ENCODE measurements around the gene CLCF1. TPM values are rescaled to one million over a fixed set of nuclear protein-coding genes. Genes with fewer than 3 reads are reported as not detected.

CLCF1 gene
- total and polyA plus RNA-seq, 2 donors from 2014 or later = 5.7 to 15.8 TPM

- H3K9ac ChIP-seq (ENCODE audit: low read length in 3 of 3) = no peak overlapping the region
- no peak for TF ChIP-seq CTCF (IDR thresholded peaks at IDR 0.05; ENCODE audit: borderline replicate concordance, extremely low read depth, insufficient read depth)
- no peak overlapping the region for H3K27ac ChIP-seq (ENCODE audit: low read depth in 2 of 2, low read length in 2 of 2)
- peaks cover 0 to 6% (median 0%) of the 10 kb centered on the region in 3 donors for H3K4me1 ChIP-seq (ENCODE audit: control insufficient read depth in 2 of 3, insufficient read depth in 2 of 3, low read depth in 1 of 3, low read length in 3 of 3)
- DNase-seq = no peak
- intact Hi-C loops (cut with DNase I) = loop anchor here (5.0 kb wide), 1 partner anchor 48 kb away; the partner anchor contains the start of gene GRK2
- H3K9me3 ChIP-seq (ENCODE audit: control insufficient read depth in 2 of 3, insufficient read depth in 1 of 3, low read length in 3 of 3) = no peaks in the 10 kb centered on the region
- no peak for FAIRE-seq
- H3K27me3 ChIP-seq (ENCODE audit: control insufficient read depth, insufficient read depth, low read length) = no peaks in the 10 kb centered on the region
- no peaks in the 10 kb centered on the region for H3K36me3 ChIP-seq (ENCODE audit: control insufficient read depth in 2 of 3, insufficient read depth in 3 of 3, low read length in 3 of 3)
- no peak overlapping the region for H3K4me3 ChIP-seq (ENCODE audit: low read length in 3 of 3)
These were observed 58.0 kb downstream of the CLCF1 start for GRCh38 chr11:67315325-67315909.

GRCh38 chr11:67314218-67314617 lies 59.2 kb downstream of the CLCF1 start:
- no peak for TF ChIP-seq CTCF (IDR thresholded peaks at IDR 0.05; ENCODE audit: borderline replicate concordance, extremely low read depth, insufficient read depth)
- intact Hi-C loops (cut with DNase I) = no loop called here
- Histone ChIP-seq H3K4me1 (ENCODE audit: control insufficient read depth in 2 of 3, insufficient read depth in 2 of 3, low read depth in 1 of 3, low read length in 3 of 3) (peaks cover 0 to 6% (median 0%) of the 10 kb centered on the region in 3 donors), H3K27ac (ENCODE audit: low read depth in 2 of 2, low read length in 2 of 2) (no peak overlapping the region), H3K27me3 (ENCODE audit: control insufficient read depth, insufficient read depth, low read length) (no peaks in the 10 kb centered on the region), H3K4me3 (ENCODE audit: low read length in 3 of 3) (no peak overlapping the region), H3K36me3 (ENCODE audit: control insufficient read depth in 2 of 3, insufficient read depth in 3 of 3, low read length in 3 of 3) (no peaks in the 10 kb centered on the region), H3K9me3 (ENCODE audit: control insufficient read depth in 2 of 3, insufficient read depth in 1 of 3, low read length in 3 of 3) (no peaks in the 10 kb centered on the region), H3K9ac (ENCODE audit: low read length in 3 of 3) (no peak overlapping the region)
- FAIRE-seq (no peak), DNase-seq (no peak)

Other genes starting within 250 kb of the CLCF1 start
- 80.8 TPM for gene GRK2, start 107.1 kb downstream of the CLCF1 start, total RNA-seq
- 28.2 TPM for gene GRK2, start 107.1 kb downstream of the CLCF1 start, polyA plus RNA-seq (ENCODE audit: insufficient read depth, low read depth, low replicate concordance)
- 68.3 TPM for gene ANKRD13D, start 84.3 kb downstream of the CLCF1 start, total RNA-seq
- 21.9 TPM for gene ANKRD13D, start 84.3 kb downstream of the CLCF1 start, polyA plus RNA-seq (ENCODE audit: insufficient read depth, low read depth, low replicate concordance)
- 68.9 TPM for gene SSH3, start 70.1 kb downstream of the CLCF1 start, total RNA-seq
- 25.0 TPM for gene SSH3, start 70.1 kb downstream of the CLCF1 start, polyA plus RNA-seq (ENCODE audit: insufficient read depth, low read depth, low replicate concordance)
- 54.4 TPM for gene POLD4, start 20.1 kb downstream of the CLCF1 start, total RNA-seq
- gene POLD4, start 20.1 kb downstream of the CLCF1 start, polyA plus RNA-seq (ENCODE audit: insufficient read depth, low read depth, low replicate concordance) = 174 TPM
- gene RAD9A, start 18.4 kb upstream of the CLCF1 start, total RNA-seq = 17.8 TPM
- 16.4 TPM for gene RAD9A, start 18.4 kb upstream of the CLCF1 start, polyA plus RNA-seq (ENCODE audit: insufficient read depth, low read depth, low replicate concordance)
- 155 TPM for gene PPP1CA, start 28.3 kb upstream of the CLCF1 start, total RNA-seq
- gene PPP1CA, start 28.3 kb upstream of the CLCF1 start, polyA plus RNA-seq (ENCODE audit: insufficient read depth, low read depth, low replicate concordance) = 210 TPM
- gene TBC1D10C, start 30.5 kb upstream of the CLCF1 start, total RNA-seq = 13.9 TPM
- 1.7 TPM for gene TBC1D10C, start 30.5 kb upstream of the CLCF1 start, polyA plus RNA-seq (ENCODE audit: insufficient read depth, low read depth, low replicate concordance)
- gene CARNS1, start 42.1 kb upstream of the CLCF1 start, total RNA-seq = 1.7 TPM
- gene CARNS1, start 42.1 kb upstream of the CLCF1 start, polyA plus RNA-seq (ENCODE audit: insufficient read depth, low read depth, low replicate concordance) = 0.80 TPM
- 41.3 TPM for gene RPS6KB2, start 54.9 kb upstream of the CLCF1 start, total RNA-seq
- gene RPS6KB2, start 54.9 kb upstream of the CLCF1 start, polyA plus RNA-seq (ENCODE audit: insufficient read depth, low read depth, low replicate concordance) = 45.4 TPM
- 20.3 TPM for gene PTPRCAP, start 64.1 kb upstream of the CLCF1 start, total RNA-seq
- 4.7 TPM for gene PTPRCAP, start 64.1 kb upstream of the CLCF1 start, polyA plus RNA-seq (ENCODE audit: insufficient read depth, low read depth, low replicate concordance)
- gene CORO1B, start 69.9 kb upstream of the CLCF1 start, total RNA-seq = 121 TPM
- 67.2 TPM for gene CORO1B, start 69.9 kb upstream of the CLCF1 start, polyA plus RNA-seq (ENCODE audit: insufficient read depth, low read depth, low replicate concordance)
- gene GPR152, start 79.1 kb upstream of the CLCF1 start, total RNA-seq = not detected
- not detected for gene GPR152, start 79.1 kb upstream of the CLCF1 start, polyA plus RNA-seq (ENCODE audit: insufficient read depth, low read depth, low replicate concordance)
- 3.1 TPM for gene CABP4, start 81.8 kb upstream of the CLCF1 start, total RNA-seq
- gene CABP4, start 81.8 kb upstream of the CLCF1 start, polyA plus RNA-seq (ENCODE audit: insufficient read depth, low read depth, low replicate concordance) = 0.49 TPM
- gene TMEM134, start 95.7 kb upstream of the CLCF1 start, total RNA-seq = 65.5 TPM
- gene TMEM134, start 95.7 kb upstream of the CLCF1 start, polyA plus RNA-seq (ENCODE audit: insufficient read depth, low read depth, low replicate concordance) = 127 TPM
- gene AIP, start 109.4 kb upstream of the CLCF1 start, total RNA-seq = 61.5 TPM
- gene AIP, start 109.4 kb upstream of the CLCF1 start, polyA plus RNA-seq (ENCODE audit: insufficient read depth, low read depth, low replicate concordance) = 135 TPM
- gene PITPNM1, start 131.8 kb upstream of the CLCF1 start, total RNA-seq = 74.7 TPM
- 19.3 TPM for gene PITPNM1, start 131.8 kb upstream of the CLCF1 start, polyA plus RNA-seq (ENCODE audit: insufficient read depth, low read depth, low replicate concordance)
- gene CDK2AP2, start 134.6 kb upstream of the CLCF1 start, total RNA-seq = 98.4 TPM
- 188 TPM for gene CDK2AP2, start 134.6 kb upstream of the CLCF1 start, polyA plus RNA-seq (ENCODE audit: insufficient read depth, low read depth, low replicate concordance)
- gene CABP2, start 149.8 kb upstream of the CLCF1 start, total RNA-seq = not detected
- gene CABP2, start 149.8 kb upstream of the CLCF1 start, polyA plus RNA-seq (ENCODE audit: insufficient read depth, low read depth, low replicate concordance) = not detected
- 800 TPM for gene GSTP1, start 210.2 kb upstream of the CLCF1 start, total RNA-seq
- gene GSTP1, start 210.2 kb upstream of the CLCF1 start, polyA plus RNA-seq (ENCODE audit: insufficient read depth, low read depth, low replicate concordance) = 1,687 TPM
- gene NDUFV1, start 233.3 kb upstream of the CLCF1 start, total RNA-seq = 191 TPM
- 395 TPM for gene NDUFV1, start 233.3 kb upstream of the CLCF1 start, polyA plus RNA-seq (ENCODE audit: insufficient read depth, low read depth, low replicate concordance)